ENCODE results near the gene ZNRF2. TPM values are rescaled to one million over a fixed set of nuclear protein-coding genes. Genes with fewer than 3 reads are reported as not detected.
"Not testable (repeated sequence)": the region's sequence is repeated elsewhere in the genome, so short reads cannot be mapped to it uniquely, and the experiment has no call there.

ZNRF2 gene
- total RNA-seq, 2 donors from 2014 or later, result 36.1 to 42.5 TPM

GRCh38 chr7:30285067-30285535 is 704 bp downstream of the ZNRF2 start:
- DNase-seq (peak; percentile 48 to 59 (median 51)), ATAC-seq (peak; percentile 31)
- Histone ChIP-seq H3K27me3 (no peaks in the 10 kb centered on the region), H3K4me3 (peak overlapping the region; percentile 41 to 78), H3K9me3 (no peaks in the 10 kb centered on the region), H3K27ac (peak overlapping the region; percentile 98 to 100 (median 99)), H3K36me3 (replicated peaks in 1 of 2; ENCODE audit: insufficient read depth in 1 of 2, low read depth in 2 of 2) (no peaks in the 10 kb centered on the region), H3K4me1 (peaks cover 27% of the 10 kb centered on the region)
- 0% methylated on average over 58 of the region's 72 CpGs; no CpG with 5 or more reads in 1 of the 2 donors for WGBS, 2 donors
- TF ChIP-seq CTCF (IDR thresholded peaks at IDR 0.05) (peak in 1 of 7 experiments; percentile 3), POLR2A (IDR thresholded peaks at IDR 0.05) (no peak)
- intact Hi-C loops (cut with DNase I), result no loop called here

GRCh38 chr7:30285536-30286284 is 1.3 kb downstream of the ZNRF2 start:
- 1% methylated on average over 26 to 66 of the region's 79 CpGs for WGBS, 2 donors
- ATAC-seq (peak; percentile 6), DNase-seq (peak; percentile 33 to 51 (median 41))
- TF ChIP-seq CTCF (IDR thresholded peaks at IDR 0.05), result peak in 1 of 7 experiments; percentile 13
- TF ChIP-seq POLR2A (IDR thresholded peaks at IDR 0.05), result peak in 2 of 3 donors; percentile 31 to 36
- Histone ChIP-seq H3K9me3 (no peaks in the 10 kb centered on the region), H3K27ac (peak overlapping the region; percentile 98 to 100 (median 99)), H3K4me3 (peak overlapping the region; percentile 35 to 53), H3K36me3 (replicated peaks in 1 of 2; ENCODE audit: insufficient read depth in 1 of 2, low read depth in 2 of 2) (no peaks in the 10 kb centered on the region), H3K4me1 (peaks cover 33% of the 10 kb centered on the region), H3K27me3 (no peaks in the 10 kb centered on the region)
- intact Hi-C loops (cut with DNase I), result no loop called here

- Histone ChIP-seq H3K27me3 (no peaks in the 10 kb centered on the region), H3K27ac (peak overlapping the region in 2 of 4 donors; percentile 99 to 100), H3K9me3 (no peaks in the 10 kb centered on the region), H3K4me1 (peaks cover 37% of the 10 kb centered on the region), H3K36me3 (replicated peaks in 1 of 2; ENCODE audit: insufficient read depth in 1 of 2, low read depth in 2 of 2) (no peaks in the 10 kb centered on the region), H3K4me3 (peak overlapping the region in 1 of 2 donors; percentile 53)
- no peak for TF ChIP-seq CTCF (IDR thresholded peaks at IDR 0.05)
- TF ChIP-seq POLR2A (IDR thresholded peaks at IDR 0.05), result no peak
- intact Hi-C loops (cut with DNase I), result no loop called here
- 36 to 49% methylated on average over 11 of the region's 11 CpGs for WGBS, 2 donors
- DNase-seq, result no peak
- no peak for ATAC-seq
Measured at GRCh38 chr7:30286749-30287148, 2.4 kb downstream of the ZNRF2 start.

- 32 to 34% methylated on average over 3 of the region's 3 CpGs for WGBS, 2 donors
- Histone ChIP-seq H3K4me1 (peaks cover 37% of the 10 kb centered on the region), H3K27ac (peak overlapping the region in 1 of 4 donors; percentile 16)
- ATAC-seq; H3K36me3 ChIP-seq (replicated peaks in 1 of 2; ENCODE audit: insufficient read depth in 1 of 2, low read depth in 2 of 2); H3K9me3 ChIP-seq; intact Hi-C loops (cut with DNase I); H3K4me3 ChIP-seq; DNase-seq; H3K27me3 ChIP-seq: not testable (repeated sequence)
Measured at GRCh38 chr7:30287625-30288024, 3.2 kb downstream of the ZNRF2 start.

- ATAC-seq; H3K27ac ChIP-seq; H3K4me3 ChIP-seq; H3K9me3 ChIP-seq; H3K27me3 ChIP-seq; DNase-seq; intact Hi-C loops (cut with DNase I); H3K36me3 ChIP-seq (replicated peaks in 1 of 2; ENCODE audit: insufficient read depth in 1 of 2, low read depth in 2 of 2): not testable (repeated sequence)
- peaks cover 30% of the 10 kb centered on the region for H3K4me1 ChIP-seq
- 84 to 88% methylated on average over 2 of the region's 2 CpGs for WGBS, 2 donors
Measured at GRCh38 chr7:30289634-30290033, 5.2 kb downstream of the ZNRF2 start.

GRCh38 chr7:30290317-30290716 is 5.9 kb downstream of the ZNRF2 start:
- DNase-seq; intact Hi-C loops (cut with DNase I); H3K9me3 ChIP-seq; H3K4me3 ChIP-seq; ATAC-seq; H3K27ac ChIP-seq; H3K27me3 ChIP-seq; H3K36me3 ChIP-seq (replicated peaks in 1 of 2; ENCODE audit: insufficient read depth in 1 of 2, low read depth in 2 of 2): not testable (repeated sequence)
- peaks cover 31% of the 10 kb centered on the region for H3K4me1 ChIP-seq
- WGBS, 2 donors, result 40 to 56% methylated on average over 3 of the region's 3 CpGs

- peaks cover 35% of the 10 kb centered on the region for H3K4me1 ChIP-seq
- ATAC-seq; H3K27me3 ChIP-seq; H3K27ac ChIP-seq; H3K36me3 ChIP-seq (replicated peaks in 1 of 2; ENCODE audit: insufficient read depth in 1 of 2, low read depth in 2 of 2); DNase-seq; H3K9me3 ChIP-seq; H3K4me3 ChIP-seq; intact Hi-C loops (cut with DNase I): not testable (repeated sequence)
- WGBS, 2 donors, result 80 to 89% methylated on average over 3 of the region's 3 CpGs
Measured at GRCh38 chr7:30292416-30293038, 8.1 kb downstream of the ZNRF2 start.

GRCh38 chr7:30296304-30296703 is 11.9 kb downstream of the ZNRF2 start:
- H3K27me3 ChIP-seq; DNase-seq; intact Hi-C loops (cut with DNase I); H3K4me1 ChIP-seq; H3K9me3 ChIP-seq; ATAC-seq; H3K27ac ChIP-seq; H3K36me3 ChIP-seq (replicated peaks in 1 of 2; ENCODE audit: insufficient read depth in 1 of 2, low read depth in 2 of 2); H3K4me3 ChIP-seq: not testable (repeated sequence)
- WGBS, 2 donors, result 48 to 61% methylated on average over 2 of the region's 2 CpGs

Data from body of pancreas (tissue), 4 donors.